ENCODE data around the gene DPP7.

- TF ChIP-seq GATA3 (IDR thresholded peaks at IDR 0.05; ENCODE audit: low read depth, low read length) (no peak), GATA2 (IDR thresholded peaks at IDR 0.05; ENCODE audit: low read depth, low read length) (no peak)
Observed at GRCh38 chr9:137161558-137162486, 47.3 kb upstream of the DPP7 start.
